Neural progenitor cell (in vitro differentiated cells): Measurements from ENCODE around the gene NCAN.

ENCODE experiments used
- EZH2 ChIP-seq: fragments of 200-600 bp; sonication (generic); IDR thresholded peaks from 2 replicates; pipeline ENCODE4 v1.6.1; 2017; ENCODE audit warnings: antibody characterized with exemption, mild to moderate bottlenecking, moderate library complexity
- TF ChIP-seq, protein P1 (sequence below): fragments of 200-600 bp; sonication (generic); IDR thresholded peaks from 2 replicates; pipeline ENCODE4 v1.5.1; 2017; ENCODE audit warnings: antibody characterized with exemption, mild to moderate bottlenecking

DNA sequence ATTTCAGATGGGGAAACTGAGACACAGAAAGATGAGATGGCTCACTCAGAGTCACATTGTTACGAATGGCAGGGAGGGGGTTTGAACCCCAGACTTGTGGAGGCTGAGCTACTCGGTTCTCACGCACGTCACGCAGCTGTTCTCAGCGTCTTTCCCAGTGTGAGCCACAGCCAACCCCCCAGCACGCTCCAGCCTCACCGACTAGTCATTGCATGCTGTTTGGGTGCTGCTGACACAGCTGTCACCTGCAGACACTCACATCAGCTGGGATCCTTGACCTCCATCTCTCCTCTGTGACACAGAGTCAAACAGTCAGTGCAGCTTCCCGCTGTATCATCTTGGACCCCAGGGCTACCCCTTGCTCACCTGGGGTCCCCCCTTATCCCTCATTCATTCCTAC is 2.4 kb upstream of the NCAN start:
- TF ChIP-seq, protein P1, sequence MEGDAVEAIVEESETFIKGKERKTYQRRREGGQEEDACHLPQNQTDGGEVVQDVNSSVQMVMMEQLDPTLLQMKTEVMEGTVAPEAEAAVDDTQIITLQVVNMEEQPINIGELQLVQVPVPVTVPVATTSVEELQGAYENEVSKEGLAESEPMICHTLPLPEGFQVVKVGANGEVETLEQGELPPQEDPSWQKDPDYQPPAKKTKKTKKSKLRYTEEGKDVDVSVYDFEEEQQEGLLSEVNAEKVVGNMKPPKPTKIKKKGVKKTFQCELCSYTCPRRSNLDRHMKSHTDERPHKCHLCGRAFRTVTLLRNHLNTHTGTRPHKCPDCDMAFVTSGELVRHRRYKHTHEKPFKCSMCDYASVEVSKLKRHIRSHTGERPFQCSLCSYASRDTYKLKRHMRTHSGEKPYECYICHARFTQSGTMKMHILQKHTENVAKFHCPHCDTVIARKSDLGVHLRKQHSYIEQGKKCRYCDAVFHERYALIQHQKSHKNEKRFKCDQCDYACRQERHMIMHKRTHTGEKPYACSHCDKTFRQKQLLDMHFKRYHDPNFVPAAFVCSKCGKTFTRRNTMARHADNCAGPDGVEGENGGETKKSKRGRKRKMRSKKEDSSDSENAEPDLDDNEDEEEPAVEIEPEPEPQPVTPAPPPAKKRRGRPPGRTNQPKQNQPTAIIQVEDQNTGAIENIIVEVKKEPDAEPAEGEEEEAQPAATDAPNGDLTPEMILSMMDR: no peak
- TF ChIP-seq EZH2: no peak
